GM12875 (cell line): ENCODE measurements around the gene TREX2.

ENCODE experiments used
- H3K4me3 ChIP-seq: one replicate; pipeline ENCODE4 v1.5.1; 2011; ENCODE audit warnings: low read depth, low read length, control low read depth
- TF ChIP-seq, protein P1 (sequence below): IDR thresholded peaks from 2 replicates; pipeline ENCODE4 v1.5.1; 2011; ENCODE audit warnings: low read depth, mild to moderate bottlenecking, control low read depth, inconsistent platforms, low read length, moderate library complexity, borderline replicate concordance; ENCODE audit not compliant: insufficient read depth

TREX2 gene

DNA sequence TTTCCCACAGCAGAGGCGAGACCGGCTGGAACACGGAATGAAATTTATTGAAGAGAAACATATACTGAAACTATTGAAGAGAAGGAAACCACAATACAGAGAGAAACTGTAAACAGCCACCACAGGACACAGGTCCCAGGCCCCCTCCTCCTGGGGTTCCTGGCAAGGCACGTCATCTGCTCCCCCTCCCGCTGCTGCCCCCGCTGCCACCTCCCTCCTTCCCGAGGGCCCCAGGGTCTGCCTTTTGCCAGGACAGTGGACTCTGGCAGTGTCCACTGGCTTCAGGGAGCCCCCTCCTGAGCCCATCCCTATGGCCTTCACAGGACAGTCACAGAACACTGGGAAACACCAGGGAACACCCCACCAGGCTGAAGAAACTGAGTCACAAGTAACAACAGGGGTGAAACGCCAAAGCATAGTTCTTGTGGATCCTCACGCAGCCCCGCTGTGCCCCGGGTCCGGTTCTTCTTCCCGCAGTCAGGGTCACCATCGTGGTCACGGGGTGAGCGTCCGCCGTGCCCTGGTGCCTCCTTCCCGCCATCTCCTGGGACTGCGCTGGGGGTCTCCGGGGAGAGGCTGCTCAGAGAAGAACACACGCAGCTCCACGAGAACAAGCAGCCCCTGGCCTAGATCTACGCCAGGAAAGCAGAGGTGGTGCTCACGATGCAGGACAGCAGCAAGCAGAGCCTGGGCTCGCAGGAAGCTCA, 50.1 kb downstream of the TREX2 start:
- H3K4me3 ChIP-seq: no peak overlapping the region
- TF ChIP-seq, protein P1, sequence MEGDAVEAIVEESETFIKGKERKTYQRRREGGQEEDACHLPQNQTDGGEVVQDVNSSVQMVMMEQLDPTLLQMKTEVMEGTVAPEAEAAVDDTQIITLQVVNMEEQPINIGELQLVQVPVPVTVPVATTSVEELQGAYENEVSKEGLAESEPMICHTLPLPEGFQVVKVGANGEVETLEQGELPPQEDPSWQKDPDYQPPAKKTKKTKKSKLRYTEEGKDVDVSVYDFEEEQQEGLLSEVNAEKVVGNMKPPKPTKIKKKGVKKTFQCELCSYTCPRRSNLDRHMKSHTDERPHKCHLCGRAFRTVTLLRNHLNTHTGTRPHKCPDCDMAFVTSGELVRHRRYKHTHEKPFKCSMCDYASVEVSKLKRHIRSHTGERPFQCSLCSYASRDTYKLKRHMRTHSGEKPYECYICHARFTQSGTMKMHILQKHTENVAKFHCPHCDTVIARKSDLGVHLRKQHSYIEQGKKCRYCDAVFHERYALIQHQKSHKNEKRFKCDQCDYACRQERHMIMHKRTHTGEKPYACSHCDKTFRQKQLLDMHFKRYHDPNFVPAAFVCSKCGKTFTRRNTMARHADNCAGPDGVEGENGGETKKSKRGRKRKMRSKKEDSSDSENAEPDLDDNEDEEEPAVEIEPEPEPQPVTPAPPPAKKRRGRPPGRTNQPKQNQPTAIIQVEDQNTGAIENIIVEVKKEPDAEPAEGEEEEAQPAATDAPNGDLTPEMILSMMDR: no peak

DNA sequence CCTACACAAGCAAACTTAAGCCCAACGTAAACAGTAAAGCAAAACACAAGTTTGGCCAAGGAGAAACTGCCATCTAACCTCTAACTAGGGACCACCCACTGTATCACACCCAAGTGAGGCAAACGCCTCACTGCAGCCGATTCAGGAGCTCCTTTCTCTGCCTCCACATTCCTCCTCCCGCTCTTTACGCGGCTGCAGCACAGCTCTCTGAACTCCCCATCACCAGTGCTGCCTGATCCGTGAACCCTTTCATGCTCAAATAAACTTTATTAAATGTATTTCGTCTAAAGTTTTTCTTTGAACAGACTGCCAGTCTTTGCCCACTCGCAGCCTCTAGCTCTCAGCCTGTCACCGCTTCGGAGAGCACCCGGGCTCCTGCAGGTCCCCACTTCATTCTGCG, 51.2 kb downstream of the TREX2 start:
- TF ChIP-seq, protein P1: no peak

More for the DNA sequence above, 51.2 kb downstream of the TREX2 start:
- H3K4me3 ChIP-seq: no peak overlapping the region
